HS-5 (cell line): Measurements from ENCODE around the gene CCL26.
A peak's percentile ranks its signal among the peaks of the same experiment; 100 is the strongest.

Experiments
- DNase-seq: peaks from one replicate; pipeline ENCODE4 v3.0.0-alpha.2; 2012; ENCODE audit warnings: low read depth

The CCL26 gene

GRCh38 chr7:75772081-75773077 is at the start of gene CCL26:
Gene CCL26, minus strand, starts transcription at chr7:75772211. Its CDS starts 35 bp downstream, at chr7:75772176.
- peak; percentile 73 for DNase-seq

- no peak for DNase-seq
These were observed 48.7 kb upstream of the CCL26 start for GRCh38 chr7:75820688-75821087.

GRCh38 chr7:75819711-75820110 is 47.7 kb upstream of the CCL26 start:
- no peak for DNase-seq

- DNase-seq: no peak
These were observed 46.5 kb upstream of the CCL26 start for GRCh38 chr7:75818472-75818871.

- DNase-seq: no peak
These were observed 45.1 kb upstream of the CCL26 start for GRCh38 chr7:75817116-75817515.

- DNase-seq: no peak
These were observed 43.5 kb upstream of the CCL26 start for GRCh38 chr7:75815418-75816064.

GRCh38 chr7:75814407-75814947 is 42.5 kb upstream of the CCL26 start:
- no peak for DNase-seq

GRCh38 chr7:75813781-75814236 is 41.8 kb upstream of the CCL26 start, which contains the start of gene CCL24:
Gene CCL24, minus strand, starts transcription at chr7:75813806. Its CDS starts 91 bp downstream, at chr7:75813715.
- DNase-seq: no peak

GRCh38 chr7:75813084-75813483 is 41.1 kb upstream of the CCL26 start:
- DNase-seq: no peak

- no peak for DNase-seq
These were observed 40.1 kb upstream of the CCL26 start for GRCh38 chr7:75811894-75812678.

GRCh38 chr7:75809396-75809795 is 37.4 kb upstream of the CCL26 start:
- DNase-seq: no peak

- DNase-seq: no peak
These were observed 36.1 kb upstream of the CCL26 start for GRCh38 chr7:75808106-75808505.

GRCh38 chr7:75807452-75807851 is 35.4 kb upstream of the CCL26 start:
- no peak for DNase-seq

GRCh38 chr7:75806560-75807307 is 34.7 kb upstream of the CCL26 start:
- DNase-seq: no peak

GRCh38 chr7:75804705-75805104 is 32.7 kb upstream of the CCL26 start:
- DNase-seq: no peak

GRCh38 chr7:75804004-75804403 is 32.0 kb upstream of the CCL26 start:
- DNase-seq: no peak

- DNase-seq: no peak
These were observed 30.5 kb upstream of the CCL26 start for GRCh38 chr7:75802552-75802821.

- no peak for DNase-seq
These were observed 26.8 kb upstream of the CCL26 start for GRCh38 chr7:75798770-75799169.

- no peak for DNase-seq
These were observed 24.4 kb upstream of the CCL26 start for GRCh38 chr7:75796420-75796819.

- DNase-seq: no peak
These were observed 23.8 kb upstream of the CCL26 start for GRCh38 chr7:75795831-75796285.

- DNase-seq: no peak
These were observed 21.7 kb upstream of the CCL26 start for GRCh38 chr7:75793676-75794075.
